A549 (cell line): ENCODE results near the gene GLIS1. TPM values are rescaled to one million over a fixed set of nuclear protein-coding genes. Genes with fewer than 3 reads are reported as not detected.

Experiments used
- ATAC-seq, 2 experiments: fragments of 200-7000 bp in 1 of 2; fragments of >200 bp in 1 of 2; cut with Nextera tagmentation in 1 of 2; cut with Tn5 transposase in 1 of 2; 3 replicates each; pipeline versions ENCODE4 v1.8.0 to v1.9.1; 2018 to 2020; ENCODE audit warnings: mild to moderate bottlenecking in 1 of 2, moderate library complexity in 1 of 2
- CTCF ChIA-PET: fragments of 300-600 bp; sonication (Branson Sonifier 250); formaldehyde crosslinking; extraction: SDS; loops from one replicate; lab custom pipeline; 2021; ENCODE audit warnings: antibody characterized with exemption, inconsistent platforms; lab: Yijun Ruan, JAX
- POLR2A ChIA-PET: fragments of 350-600 bp; formaldehyde crosslinking; extraction: SDS; loops from one replicate; lab custom pipeline; 2021; ENCODE audit warnings: antibody characterized with exemption, inconsistent platforms; lab: Yijun Ruan, JAX
- DNase-seq, 2 experiments: peaks; one replicate each; pipeline versions ENCODE4 v3.0.0 to v3.0.0-alpha.2; 2011 to 2016; ENCODE audit warnings: low read depth in 1 of 2, low spot score in 1 of 2
- FAIRE-seq: peaks from 2 replicates; lab custom pipeline; 2011; peaks lifted over from hg19 to GRCh38; lab: Jason Lieb, UNC
- H3K27ac ChIP-seq, 2 experiments: fragments of >200 bp; sonication (Bioruptor Twin); formaldehyde crosslinking; 3 replicates each; pipeline ENCODE4 v1.5.1; 2016 to 2017
- H3K4me1 ChIP-seq: fragments of >200 bp; sonication (Bioruptor Twin); formaldehyde crosslinking; 3 replicates; pipeline ENCODE4 v1.6.1; 2016
- H3K4me2 ChIP-seq: fragments of >200 bp; sonication (Bioruptor Twin); formaldehyde crosslinking; 3 replicates; pipeline ENCODE4 v1.6.1; 2016
- H3K4me3 ChIP-seq: fragments of >200 bp; sonication (Bioruptor Twin); formaldehyde crosslinking; 3 replicates; pipeline ENCODE4 v1.5.1; 2016
- H3K9me3 ChIP-seq: fragments of >200 bp; sonication (Bioruptor Twin); formaldehyde crosslinking; 3 replicates; pipeline ENCODE4 v1.6.1; 2016
- CHD2 ChIP-seq: fragments of 150-350 bp; IDR thresholded peaks from 2 replicates; pipeline ENCODE4 v1.6.1; 2014; ENCODE audit warnings: low read length; ENCODE audit not compliant: partially characterized antibody
- E2F6 ChIP-seq: IDR thresholded peaks from 2 replicates; pipeline ENCODE4 v1.6.1; 2012; ENCODE audit warnings: low read depth, borderline replicate concordance
- EHF ChIP-seq: fragments of 250-450 bp; sonication (Bioruptor Pico); IDR thresholded peaks from 2 replicates; pipeline ENCODE4 v1.5.0; 2020; ENCODE audit warnings: mild to moderate bottlenecking
- EP300 ChIP-seq, 2 experiments: fragments of >200 bp; sonication (Bioruptor Twin); formaldehyde crosslinking; IDR thresholded peaks; 2 replicates in 1 of 2; 3 replicates in 1 of 2; pipeline ENCODE4 v1.6.1; 2016 to 2017
- ESRRA ChIP-seq: fragments of 150-350 bp; IDR thresholded peaks from 2 replicates; pipeline ENCODE4 v1.6.1; 2014; ENCODE audit warnings: mild to moderate bottlenecking, low read length, borderline replicate concordance
- FOSB ChIP-seq: fragments of 250-450 bp; sonication (Bioruptor Pico); IDR thresholded peaks from 2 replicates; pipeline ENCODE4 v1.5.0; 2020; ENCODE audit warnings: mild to moderate bottlenecking, moderate library complexity
- HDAC2 ChIP-seq: fragments of 200-600 bp; sonication (generic); IDR thresholded peaks from 2 replicates; pipeline ENCODE4 v1.6.1; 2016
- HMGXB4 ChIP-seq: fragments of 250-450 bp; sonication (Bioruptor Pico); IDR thresholded peaks from 2 replicates; pipeline ENCODE4 v1.5.0; 2021; ENCODE audit warnings: mild to moderate bottlenecking, moderate library complexity, borderline replicate concordance
- KDM1A ChIP-seq: fragments of 200-600 bp; sonication (generic); IDR thresholded peaks from 2 replicates; pipeline ENCODE4 v1.6.1; 2016; ENCODE audit warnings: low read depth, mild to moderate bottlenecking
- MAFK ChIP-seq: fragments of 450-650 bp; IDR thresholded peaks from 2 replicates; pipeline ENCODE4 v1.6.1; 2014; ENCODE audit not compliant: partially characterized antibody
- MYC ChIP-seq: IDR thresholded peaks from 2 replicates; pipeline ENCODE4 v1.6.1; 2012; ENCODE audit warnings: mild to moderate bottlenecking, inconsistent platforms, low read length, improper control_type of control experiment, borderline replicate concordance
- NFE2L2 ChIP-seq: fragments of 150-350 bp; conservative IDR thresholded peaks from 2 replicates; pipeline ENCODE4 v1.6.1; 2014; ENCODE audit warnings: low read length
- NR3C1 ChIP-seq: fragments of >200 bp; sonication (Bioruptor Twin); formaldehyde crosslinking; IDR thresholded peaks from 3 replicates; pipeline ENCODE4 v1.6.1; 2017
- PBX3 ChIP-seq: IDR thresholded peaks from 2 replicates; pipeline ENCODE4 v1.6.1; 2012
- RNF2 ChIP-seq: fragments of 200-600 bp; sonication (generic); IDR thresholded peaks from 2 replicates; pipeline ENCODE4 v1.6.1; 2016; ENCODE audit warnings: low read depth, mild to moderate bottlenecking, antibody characterized with exemption, moderate library complexity, borderline replicate concordance
- USF2 ChIP-seq: fragments of 450-650 bp; IDR thresholded peaks from 2 replicates; pipeline ENCODE4 v1.6.1; 2014; ENCODE audit warnings: antibody characterized with exemption
- ZSCAN20 ChIP-seq: fragments of 250-450 bp; sonication (Bioruptor Pico); IDR thresholded peaks from 2 replicates; pipeline ENCODE4 v1.8.0; 2022; ENCODE audit warnings: mild to moderate bottlenecking, moderate library complexity
- WGBS: methylation state at CpG from one replicate; pipeline ENCODE4 v1.1.6; 2017; ENCODE audit errors: missing lambda C conversion rate; 5-methylcytosine and 5-hydroxymethylcytosine counted together
- polyA plus RNA-seq, 4 experiments: library from polyadenylated mRNA; depleted of rRNA in 3 of 4; stranded (reverse); fragments of >200 nt; fragmentation: RNase III in 1 of 4; extraction: RNeasy Plus Mini Kit Qiagen cat#74134 plus additional on column Dnase treatment in 1 of 4; gene quantifications; 2 replicates in 3 of 4; 3 replicates in 1 of 4; pipeline ENCODE4 v1.2.3, GENCODE V29; 2011 to 2017
- TF ChIP-seq, protein P1 (sequence below): fragments of 250-450 bp; sonication (Bioruptor Pico); IDR thresholded peaks from 2 replicates; pipeline ENCODE4 v1.5.0; 2020; ENCODE audit warnings: low read depth, mild to moderate bottlenecking, moderate library complexity

The GLIS1 gene
- polyA plus RNA-seq, 2 of the 4 experiments (the other 2 are of a cell fraction), result 0.04 TPM; not detected in 1

DNA sequence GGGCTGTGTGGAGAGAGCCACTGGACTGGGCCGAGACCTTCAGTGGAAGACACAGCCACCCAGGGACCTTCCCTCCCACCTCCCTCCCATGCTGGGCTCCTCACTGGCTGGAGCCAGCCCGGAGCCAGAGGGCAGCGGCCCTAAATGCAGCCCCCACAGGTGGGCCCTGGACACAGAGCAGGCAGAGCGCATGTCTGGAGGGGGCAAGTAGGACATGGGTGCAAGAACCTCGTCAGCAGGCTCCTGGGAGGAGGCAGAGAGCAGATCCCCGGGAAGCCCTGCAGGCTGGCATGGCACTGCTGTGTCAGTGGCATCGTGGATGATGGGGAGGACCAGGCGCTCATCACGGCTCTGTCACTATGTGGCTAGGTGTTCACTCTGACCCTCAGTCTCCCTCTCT lies 234.1 kb downstream of the GLIS1 start:
- ChIA-PET CTCF (interaction anchor here (0.6 kb wide), 1 partner anchor 49 kb away, joined by 3 read pairs; no protein-coding TSS in a partner anchor), POLR2A (no interaction called here)
- no peak for TF ChIP-seq NR3C1
- no peak for TF ChIP-seq CHD2
- TF ChIP-seq RNF2, result no peak
- no peak for TF ChIP-seq NFE2L2
- TF ChIP-seq ESRRA, result no peak
- Histone ChIP-seq H3K4me2 (no peak overlapping the region), H3K4me1 (no peaks in the 10 kb centered on the region), H3K9me3 (no peaks in the 10 kb centered on the region), H3K27ac (no peak overlapping the region), H3K4me3 (no peak overlapping the region)
- FAIRE-seq (no peak), ATAC-seq (no peak), DNase-seq (no peak)
- 65% methylated on average over 5 of the region's 9 CpGs for WGBS

DNA sequence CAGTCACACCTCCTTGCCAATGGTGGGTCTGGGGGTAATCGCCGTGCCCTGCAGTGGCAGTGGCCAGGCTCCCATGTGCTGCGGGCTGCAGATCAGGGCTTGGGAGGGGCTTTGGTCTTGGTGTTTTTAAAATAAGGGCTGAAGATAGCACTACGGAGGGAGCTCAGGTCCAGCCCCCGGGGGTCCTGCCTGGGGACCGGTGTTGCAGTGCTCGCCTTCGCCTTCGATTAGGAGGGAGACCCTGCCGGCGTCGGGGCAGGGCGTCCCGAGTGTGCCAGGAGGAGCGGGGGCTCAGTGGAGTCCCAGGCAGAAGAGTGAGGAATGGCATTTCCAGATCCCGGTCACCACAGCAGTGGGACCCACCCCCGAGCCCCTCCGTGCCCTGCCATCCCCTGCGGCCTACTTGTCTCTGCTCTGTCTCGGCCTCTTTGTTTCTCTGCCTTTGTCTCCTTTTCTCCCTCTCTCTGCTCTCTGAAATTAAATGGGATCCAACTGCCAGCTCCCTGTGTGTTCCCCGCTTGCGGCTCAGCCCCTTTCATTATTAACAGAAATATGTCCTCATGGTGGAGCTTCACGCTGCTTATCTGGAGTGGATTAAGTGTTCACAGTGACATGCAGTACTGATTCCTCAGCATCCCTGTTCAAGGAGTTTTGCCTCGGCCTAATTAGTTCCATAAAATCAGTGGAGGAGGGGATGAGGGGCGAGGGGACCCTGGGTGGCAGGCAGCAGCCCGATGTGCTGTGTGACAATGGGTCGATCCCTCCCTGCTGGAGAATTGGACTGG lies 235.3 kb downstream of the GLIS1 start:
- H3K27ac ChIP-seq, result no peak overlapping the region
- 89% methylated on average over 13 of the region's 27 CpGs for WGBS
- ChIA-PET CTCF (interaction anchor here (1.7 kb wide), 1 partner anchor 19 kb away, joined by 3 read pairs; no protein-coding TSS in a partner anchor), POLR2A (no interaction called here)
- FAIRE-seq, result no peak
- no peaks in the 10 kb centered on the region for H3K9me3 ChIP-seq
- H3K4me1 ChIP-seq, result no peaks in the 10 kb centered on the region
- no peak overlapping the region for H3K4me3 ChIP-seq
- ATAC-seq, result no peak
- TF ChIP-seq NR3C1 (no peak), FOSB (CRISPR knock-in tag) (no peak), EP300 (IDR thresholded peaks at IDR 0.05) (no peak), ZSCAN20 (CRISPR knock-in tag) (no peak), KDM1A (no peak), USF2 (no peak), HMGXB4 (no peak), MYC (no peak), HDAC2 (no peak), PBX3 (no peak), E2F6 (no peak), MAFK (no peak), EHF (CRISPR knock-in tag) (no peak)
- TF ChIP-seq, protein P1, sequence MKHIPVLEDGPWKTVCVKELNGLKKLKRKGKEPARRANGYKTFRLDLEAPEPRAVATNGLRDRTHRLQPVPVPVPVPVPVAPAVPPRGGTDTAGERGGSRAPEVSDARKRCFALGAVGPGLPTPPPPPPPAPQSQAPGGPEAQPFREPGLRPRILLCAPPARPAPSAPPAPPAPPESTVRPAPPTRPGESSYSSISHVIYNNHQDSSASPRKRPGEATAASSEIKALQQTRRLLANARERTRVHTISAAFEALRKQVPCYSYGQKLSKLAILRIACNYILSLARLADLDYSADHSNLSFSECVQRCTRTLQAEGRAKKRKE (CRISPR knock-in tag), result no peak
- no peak overlapping the region for H3K4me2 ChIP-seq
- no peak for DNase-seq
